ENCODE data around the gene FN1.

FN1 gene

DNA sequence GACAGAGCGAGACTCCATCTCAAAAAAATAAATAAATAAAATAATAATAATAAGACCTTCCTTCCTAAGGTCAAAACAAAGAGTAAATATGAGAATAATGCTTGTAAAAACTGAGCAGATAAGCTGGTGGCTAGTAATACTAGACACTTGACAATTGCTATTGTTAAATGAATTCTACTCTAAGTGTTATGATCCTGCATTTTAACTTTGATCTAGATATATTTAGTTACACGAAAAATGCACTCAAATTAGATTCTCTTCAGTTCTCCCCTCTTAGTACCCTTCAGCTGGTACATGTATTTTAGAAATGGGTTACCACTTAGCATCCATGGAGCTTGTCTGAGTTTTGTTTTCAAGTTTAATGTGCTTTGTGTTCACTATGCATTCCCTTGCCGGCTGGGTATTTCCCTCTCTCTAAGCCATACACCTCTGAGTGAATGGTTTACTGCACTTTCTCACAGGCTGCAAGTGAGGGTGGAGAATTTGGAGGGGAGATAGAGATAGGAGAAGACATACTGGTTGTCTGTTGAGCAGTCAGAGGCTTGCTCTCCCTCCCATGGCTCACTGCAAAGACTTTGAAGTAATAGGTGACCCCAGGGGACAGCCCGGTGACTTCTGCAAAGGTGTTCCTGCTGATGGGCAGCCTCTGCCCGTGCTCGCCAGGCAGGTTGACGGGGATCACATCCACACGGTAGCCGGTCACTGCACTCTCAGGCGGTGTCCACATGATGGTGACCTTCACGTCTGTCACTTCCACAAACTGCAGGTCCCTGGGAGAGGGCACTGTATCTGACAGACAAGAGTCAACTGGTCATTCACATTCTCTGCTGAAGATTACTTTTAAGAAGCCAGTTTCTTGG is 29.9 kb downstream of the FN1 start:
- no peak for DNase-seq

DNA sequence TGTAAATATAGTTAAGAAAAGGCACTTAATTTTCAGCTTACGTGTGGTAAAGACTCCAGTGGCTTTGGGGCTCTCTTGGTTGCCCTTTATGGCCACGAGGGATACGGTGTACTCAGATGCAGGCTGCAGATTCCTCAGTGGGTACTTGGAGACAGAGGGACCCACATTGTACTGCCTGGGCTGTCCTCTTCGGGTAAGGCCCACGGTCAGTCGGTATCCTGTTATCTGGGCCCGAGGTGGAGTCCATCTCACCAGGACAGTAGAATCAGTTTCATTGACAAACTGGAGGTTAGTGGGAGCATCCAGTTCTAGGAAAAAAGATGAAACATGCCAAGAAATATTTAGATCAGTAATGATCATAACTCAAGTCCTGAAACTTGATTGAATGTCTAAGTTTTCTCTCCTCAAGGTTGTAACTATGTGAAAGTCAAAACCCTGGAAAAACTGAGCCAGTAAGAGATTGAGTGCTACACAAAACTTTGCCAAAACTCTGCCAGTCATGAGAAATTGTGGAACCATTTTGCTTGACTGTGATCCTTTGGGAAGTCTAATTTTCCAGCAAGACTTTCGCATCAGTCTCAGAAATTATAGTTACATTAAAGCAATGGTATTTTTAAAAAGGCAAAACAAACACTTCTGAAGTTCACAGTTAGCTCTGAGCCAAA is 31.4 kb downstream of the FN1 start:
- no peak for DNase-seq

- no peak for DNase-seq
These were observed 32.2 kb downstream of the FN1 start for GRCh38 chr2:215403441-215404347.

- DNase-seq: no peak
These were observed 33.9 kb downstream of the FN1 start for GRCh38 chr2:215401896-215402379.

- no peak for DNase-seq
These were observed 36.7 kb downstream of the FN1 start for GRCh38 chr2:215399067-215399716.

GRCh38 chr2:215397632-215398341 is 38.1 kb downstream of the FN1 start:
- DNase-seq: no peak

DNA sequence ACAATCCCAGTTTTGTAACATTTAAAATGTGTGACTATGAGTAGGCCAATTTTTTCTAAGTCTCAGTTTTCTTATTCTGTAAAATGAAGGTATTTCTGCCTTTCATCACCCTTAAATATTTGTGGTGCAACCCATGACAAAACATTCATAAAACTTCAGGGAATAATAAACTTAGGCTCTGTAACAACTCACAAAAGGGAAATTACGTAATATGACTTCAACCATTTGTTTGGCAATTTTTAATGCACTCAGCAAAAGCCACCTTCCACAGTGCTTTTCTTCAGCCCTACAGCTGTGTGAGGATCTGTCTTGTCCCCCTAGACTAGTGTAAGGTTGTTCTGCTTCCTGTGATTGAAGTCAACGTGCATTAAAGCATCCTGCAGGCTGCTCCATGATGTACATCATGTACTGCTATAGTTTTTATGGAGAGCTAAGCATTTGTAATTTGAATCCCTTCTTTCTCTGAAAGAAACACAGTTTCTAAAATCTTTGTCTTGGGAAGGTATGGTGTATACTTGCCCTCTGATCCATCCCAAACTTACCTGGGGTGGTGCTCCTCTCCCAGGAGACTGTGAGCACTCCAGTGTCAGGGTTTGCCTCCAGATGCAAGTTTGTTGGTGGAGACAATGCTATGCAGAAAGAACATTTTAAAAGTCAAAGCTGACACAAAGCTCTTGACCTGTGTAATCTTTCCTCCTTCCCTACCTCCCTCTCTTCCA is 39.1 kb downstream of the FN1 start:
- DNase-seq: no peak

DNA sequence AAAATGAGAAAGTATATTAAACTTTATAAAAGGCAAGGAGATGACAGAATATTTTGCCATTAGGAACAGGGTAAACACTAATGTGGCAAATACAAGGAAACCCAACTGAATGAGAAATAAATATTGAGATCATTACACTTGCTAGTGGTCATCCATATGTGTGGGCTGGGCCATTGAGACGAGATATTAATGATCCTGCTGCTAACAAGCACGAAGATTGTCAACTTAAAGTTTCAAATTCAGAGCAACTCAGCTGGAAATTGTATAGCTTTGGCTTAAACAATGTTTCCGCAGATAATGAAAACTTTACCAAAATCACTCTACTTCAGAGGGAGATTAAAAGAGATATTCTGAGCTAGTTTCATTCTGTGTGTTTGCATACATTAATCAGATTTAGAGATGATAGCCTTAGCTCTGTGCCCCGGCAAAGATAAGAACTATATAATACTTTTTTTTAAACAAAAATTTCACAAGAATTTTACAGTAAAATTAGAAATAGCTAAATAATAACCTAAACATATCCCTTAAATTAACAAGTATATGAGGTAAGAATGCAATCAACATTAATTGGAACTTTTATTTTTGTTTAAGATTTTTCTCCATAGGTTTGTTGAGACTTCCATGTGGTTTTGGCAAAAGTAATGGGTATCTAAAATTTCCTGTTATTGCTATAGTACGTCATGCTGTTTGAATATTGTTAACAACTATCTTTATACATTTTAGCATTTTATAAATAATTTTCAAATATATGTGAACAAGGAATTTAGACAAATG is 40.0 kb downstream of the FN1 start:
- DNase-seq: no peak

- no peak for DNase-seq
These were observed 41.6 kb downstream of the FN1 start for GRCh38 chr2:215394102-215394805.

DNA sequence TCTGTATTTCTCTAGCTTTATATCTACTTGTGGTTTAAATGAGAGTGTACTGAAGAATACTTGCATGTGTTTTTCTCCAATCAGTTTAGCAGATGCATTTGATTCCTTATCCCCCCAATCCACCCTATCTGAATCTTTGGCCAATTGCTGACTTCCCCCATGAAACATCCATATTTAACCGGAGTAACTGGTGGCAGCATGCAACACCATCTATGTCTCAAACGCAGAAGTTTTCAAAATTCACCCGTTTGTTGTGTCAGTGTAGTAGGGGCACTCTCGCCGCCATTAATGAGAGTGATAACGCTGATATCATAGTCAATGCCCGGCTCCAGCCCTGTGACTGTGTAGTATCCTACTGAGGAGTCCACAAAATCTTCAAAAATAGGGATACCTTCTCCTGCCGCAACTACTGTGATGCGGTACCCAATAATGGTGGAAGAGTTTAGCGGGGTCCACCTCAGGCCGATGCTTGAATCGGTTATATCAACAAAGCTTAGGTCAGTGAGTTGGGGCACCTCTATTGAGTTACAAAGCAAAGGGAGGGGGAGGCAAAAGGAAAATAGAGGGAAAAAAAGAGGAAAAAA is 43.1 kb downstream of the FN1 start:
- DNase-seq: no peak

DNA sequence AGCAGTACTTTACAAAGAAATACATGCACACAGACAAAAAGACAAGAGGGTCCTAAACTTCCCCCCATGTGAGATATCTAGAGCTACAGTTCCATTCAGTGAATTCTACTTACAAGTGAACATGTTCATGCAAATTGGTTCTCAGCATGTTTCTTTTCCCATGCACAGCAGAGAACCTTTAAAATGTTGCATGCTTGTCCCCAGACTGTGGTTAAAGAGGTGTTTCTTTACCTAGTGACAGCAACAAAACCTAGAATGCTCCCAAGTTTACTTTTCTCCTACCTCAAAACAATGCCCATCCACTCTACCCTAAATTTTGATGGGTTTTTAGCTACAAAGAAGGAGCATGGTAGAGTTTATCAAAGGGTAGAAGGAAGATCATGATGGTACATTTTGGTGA is 43.7 kb downstream of the FN1 start:
- no peak for DNase-seq

GRCh38 chr2:215391531-215391930 is 44.3 kb downstream of the FN1 start:
- DNase-seq: no peak

- DNase-seq: no peak
These were observed 45.3 kb downstream of the FN1 start for GRCh38 chr2:215390550-215390913.

- DNase-seq: no peak
These were observed 47.7 kb downstream of the FN1 start for GRCh38 chr2:215388002-215388728.

DNA sequence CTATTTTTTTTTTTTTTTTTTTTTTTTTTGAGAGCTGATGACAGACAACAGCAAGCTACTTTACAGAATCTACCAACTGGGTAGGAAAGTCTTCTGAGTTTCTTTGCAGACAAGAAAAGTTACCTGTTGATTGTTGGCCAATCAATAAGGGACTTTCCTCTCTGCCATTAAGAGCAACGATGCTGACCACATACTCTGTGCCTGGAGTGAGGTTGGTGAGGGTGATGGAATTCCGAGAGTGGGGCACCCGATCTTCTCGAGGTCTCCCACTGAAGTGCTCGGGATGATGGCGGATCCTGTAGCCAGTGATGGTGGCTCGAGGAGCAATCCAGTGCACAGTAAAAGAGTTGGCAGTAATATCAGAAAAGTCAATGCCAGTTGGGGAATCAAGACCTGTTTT is 49.3 kb downstream of the FN1 start:
- no peak for DNase-seq

DNA sequence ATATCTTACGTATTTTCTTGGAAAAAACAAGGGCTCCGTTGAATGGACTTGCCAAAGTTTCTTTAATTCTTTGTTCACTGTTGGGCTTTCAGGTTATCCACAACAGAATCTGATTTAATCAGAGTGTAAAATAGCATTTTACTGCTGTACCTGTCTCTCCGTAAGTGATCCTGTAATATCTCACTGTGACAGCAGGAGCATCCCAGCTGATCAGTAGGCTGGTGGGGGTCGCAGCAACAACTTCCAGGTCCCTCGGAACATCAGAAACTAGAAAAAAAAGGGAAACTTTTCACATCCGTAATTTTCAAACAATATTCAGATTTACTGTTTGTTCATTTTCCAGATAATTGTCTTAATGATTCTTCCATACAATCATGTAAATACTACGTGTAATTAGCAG is 51.2 kb downstream of the FN1 start:
- no peak for DNase-seq

- DNase-seq: no peak
These were observed 52.1 kb downstream of the FN1 start for GRCh38 chr2:215383652-215384279.

DNA sequence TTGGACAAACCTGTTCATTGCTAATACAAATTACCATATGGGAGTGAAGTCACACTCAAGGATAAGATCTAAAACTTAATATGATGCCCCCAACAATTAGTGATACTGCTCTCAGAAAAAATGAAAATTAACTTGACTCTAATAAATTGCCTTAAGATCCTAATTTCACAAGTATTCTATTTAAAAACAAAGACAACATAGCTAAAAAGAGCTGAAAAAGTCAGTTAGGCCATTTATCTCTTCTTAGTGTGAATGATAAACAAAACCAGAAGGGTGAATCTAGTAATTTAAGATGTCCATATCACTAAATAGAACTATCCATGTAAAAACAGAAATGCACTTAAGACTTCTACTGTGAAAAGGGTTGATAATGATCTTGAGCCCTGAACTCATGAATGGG is 53.4 kb downstream of the FN1 start:
- no peak for DNase-seq
